Renal cortical epithelial cell (primary cell): ENCODE results near the gene RASGEF1B. TPM values are rescaled to one million over a fixed set of nuclear protein-coding genes. Genes with fewer than 3 reads are reported as not detected.
A peak's percentile ranks its signal among the peaks of the same experiment; 100 is the strongest.
"Not testable (repeated sequence)": the region's sequence is repeated elsewhere in the genome, so short reads cannot be mapped to it uniquely, and the experiment has no call there.

Source experiments
- DNase-seq: peaks from one replicate; pipeline ENCODE4 v3.0.0-alpha.2; 2011; ENCODE audit warnings: low read depth
- total RNA-seq: library from RNA; depleted of rRNA; stranded (reverse); fragments of >200 nt; gene quantifications from 2 replicates; pipeline ENCODE4 v1.2.3, GENCODE V29; 2014

RASGEF1B gene
- total RNA-seq, 1 donor from 2014 or later, result 14.3 TPM

DNA sequence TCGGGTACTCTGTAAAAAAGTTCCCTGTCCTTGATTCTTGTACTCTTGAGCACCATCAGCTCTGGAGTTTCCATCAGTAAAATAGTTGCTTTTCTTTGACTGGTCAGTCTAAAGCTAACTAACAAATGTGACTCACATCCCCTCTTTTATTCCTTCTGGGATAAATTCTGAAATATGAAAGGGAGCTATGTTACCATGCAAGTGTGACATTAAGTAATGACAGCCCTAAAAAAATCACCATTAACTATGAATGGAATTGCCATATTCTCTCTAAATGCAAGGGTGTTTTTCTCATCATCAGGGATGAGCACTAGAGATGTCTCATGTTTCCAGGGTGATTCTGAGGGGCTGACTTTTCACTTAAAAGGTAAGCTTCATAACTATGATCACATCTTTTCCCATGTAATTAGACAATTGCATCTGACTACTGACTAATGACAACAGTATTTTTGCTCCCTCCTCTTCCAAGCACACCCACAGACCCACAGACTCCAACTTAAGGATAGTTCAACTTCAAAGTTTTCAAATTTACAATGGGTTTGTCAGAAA, 26.9 kb upstream of the RASGEF1B start:
- DNase-seq, result no peak

DNA sequence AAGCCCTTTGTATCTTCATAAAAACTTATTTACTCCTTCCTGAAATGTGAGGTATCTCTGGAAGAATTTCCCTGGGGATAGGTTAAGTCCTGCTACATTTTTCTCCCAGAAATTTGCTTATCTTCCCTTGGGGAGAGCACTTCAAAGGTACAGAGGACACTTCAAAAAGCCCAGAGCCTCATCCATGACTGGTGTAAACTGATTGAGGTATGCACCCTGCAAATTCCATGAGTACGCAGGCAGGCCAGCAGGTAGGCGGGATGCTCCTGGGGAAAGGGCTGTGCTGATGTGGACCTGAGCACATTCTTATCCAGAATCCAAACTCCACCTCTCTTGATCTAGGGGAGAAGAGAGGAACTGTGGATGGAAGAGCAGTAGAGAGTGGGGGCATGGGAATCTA, 26.3 kb upstream of the RASGEF1B start:
- DNase-seq, result no peak

DNA sequence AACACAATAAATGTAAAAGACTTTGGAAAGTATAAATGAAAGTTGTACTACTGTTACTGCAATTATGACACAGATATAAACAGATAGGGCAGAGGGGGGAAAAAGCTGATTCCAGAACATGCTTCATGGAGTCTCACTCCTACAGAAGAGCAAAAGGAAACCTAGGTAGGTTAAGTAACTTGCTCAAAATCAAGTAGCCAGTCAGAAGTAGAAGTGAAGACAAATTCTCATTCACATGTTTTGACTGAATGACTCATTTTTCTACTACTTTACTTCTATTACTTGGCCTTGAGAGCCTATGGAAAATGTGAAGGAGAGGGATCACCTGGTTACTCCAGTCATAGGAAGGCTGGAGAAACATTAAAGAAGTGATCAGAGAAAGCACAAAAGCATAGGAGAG, 23.6 kb upstream of the RASGEF1B start:
- DNase-seq, result no peak

DNA sequence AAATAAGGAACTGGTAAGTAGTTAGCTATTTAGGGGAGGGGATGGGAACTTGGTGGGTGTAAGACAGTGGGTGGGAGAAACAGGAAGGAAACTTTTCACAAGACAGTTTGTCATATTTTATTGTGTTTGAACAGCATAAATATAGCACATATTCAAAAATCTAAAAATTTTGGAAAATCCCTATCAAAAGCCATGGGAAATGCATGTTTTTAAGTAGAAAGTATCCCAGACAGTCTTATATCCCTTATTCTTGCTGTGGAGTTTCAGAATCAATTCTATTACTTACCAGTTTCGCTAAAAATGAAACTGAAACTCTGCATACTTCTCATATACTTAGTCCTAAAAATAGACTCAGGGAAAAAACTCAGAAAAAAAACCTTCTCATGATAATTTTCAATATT, 22.3 kb upstream of the RASGEF1B start:
- DNase-seq, result no peak

DNA sequence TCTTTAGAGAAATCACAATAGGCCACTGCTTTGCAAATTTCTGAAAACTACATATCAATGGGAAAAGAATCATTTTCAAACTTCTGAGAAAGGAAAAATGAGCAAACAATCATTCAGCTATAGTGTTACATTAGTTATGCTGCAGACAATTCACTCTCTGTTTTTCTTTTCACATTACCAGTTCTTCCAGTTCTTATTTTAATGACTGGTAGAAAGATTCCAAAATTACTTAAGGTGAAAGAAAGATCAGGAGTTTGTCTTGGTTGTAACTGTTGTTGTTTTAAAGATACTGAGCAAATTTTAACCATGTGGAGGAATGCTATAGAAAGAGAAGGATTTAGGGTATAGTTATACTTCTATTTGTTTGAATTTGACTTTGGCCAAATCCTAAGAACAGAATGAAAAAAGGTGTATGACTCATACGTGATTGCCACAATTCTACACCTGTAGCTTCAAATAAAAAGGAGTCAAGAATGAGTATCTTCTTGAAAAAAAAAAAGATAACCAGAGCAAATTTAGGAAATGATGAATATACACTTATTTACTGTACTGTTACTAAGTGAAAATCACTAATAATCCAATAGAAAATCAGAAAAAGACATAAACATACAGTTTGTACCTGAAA, 21.0 kb upstream of the RASGEF1B start:
- no peak for DNase-seq

DNA sequence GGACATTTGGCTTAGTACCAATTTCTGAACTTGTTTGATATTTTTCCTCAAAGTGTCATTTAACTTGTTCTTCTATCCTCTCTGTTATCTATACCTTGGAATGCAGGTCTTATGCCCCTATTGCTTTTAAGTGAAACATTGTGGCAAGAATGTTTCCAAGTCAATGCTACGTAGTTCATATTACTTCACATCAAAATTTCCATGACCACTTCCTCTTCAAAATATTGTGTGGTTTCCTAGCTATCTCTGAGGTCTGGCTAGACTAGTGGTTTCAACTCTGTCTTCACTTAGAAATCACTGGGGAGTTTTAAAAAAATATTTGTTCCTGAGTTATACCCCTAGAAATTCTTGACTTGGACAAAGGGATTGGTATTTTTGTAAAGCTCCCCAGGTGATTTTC, 20.2 kb upstream of the RASGEF1B start:
- DNase-seq, result no peak

DNA sequence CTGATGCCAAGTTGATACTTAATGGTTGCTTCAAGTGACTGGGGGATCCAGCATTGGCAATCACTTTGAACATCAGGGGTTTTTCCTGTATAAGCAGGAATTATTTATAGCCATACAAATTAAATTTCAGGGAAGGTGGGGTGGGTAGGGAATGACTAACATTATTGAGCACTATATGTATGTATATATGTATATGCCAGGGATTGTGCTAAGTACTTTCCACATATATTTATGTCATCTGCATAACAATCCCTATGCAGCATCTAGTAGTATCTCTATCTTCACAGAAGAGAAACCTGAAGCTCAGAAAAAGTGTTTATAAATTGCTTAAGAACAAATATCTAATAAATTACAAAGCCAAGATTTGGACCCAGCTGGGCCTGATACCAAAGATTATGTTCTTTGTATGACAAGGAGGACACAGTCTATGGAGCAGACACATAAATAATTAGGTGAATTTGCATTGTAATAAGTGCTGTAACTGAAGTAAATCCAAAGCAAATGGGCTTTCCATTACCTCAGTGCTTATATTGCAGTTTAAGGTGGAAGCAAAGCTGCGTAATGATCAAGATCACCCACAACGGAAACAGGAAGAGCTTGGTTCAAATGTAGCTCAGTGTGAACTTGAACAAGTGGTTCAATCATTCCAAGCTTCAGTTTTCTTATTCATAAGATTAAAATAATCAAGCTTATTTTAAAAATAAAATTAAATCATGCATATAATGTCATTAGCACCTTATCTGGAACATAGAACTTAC, 18.9 kb upstream of the RASGEF1B start:
- DNase-seq, result no peak

DNA sequence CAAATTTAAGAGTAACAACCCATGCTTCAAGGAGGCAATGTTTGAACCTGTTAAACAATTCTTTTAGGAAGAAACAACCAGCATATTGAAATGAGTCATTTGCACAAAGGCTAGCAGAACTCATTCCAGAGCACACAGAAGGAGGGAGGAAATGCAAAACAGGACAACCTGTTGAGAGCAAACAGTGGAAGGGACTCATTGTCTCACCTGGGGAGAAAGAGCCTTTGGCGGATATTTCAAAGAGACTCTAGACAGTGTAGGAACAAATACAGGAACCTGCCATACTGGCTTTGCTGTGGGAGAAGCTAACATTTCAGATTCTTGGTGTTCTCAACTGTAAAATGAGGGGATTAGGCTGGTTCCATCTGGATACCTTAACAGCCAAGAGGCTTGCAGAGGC, 14.8 kb upstream of the RASGEF1B start:
- peak; percentile 28 for DNase-seq

DNA sequence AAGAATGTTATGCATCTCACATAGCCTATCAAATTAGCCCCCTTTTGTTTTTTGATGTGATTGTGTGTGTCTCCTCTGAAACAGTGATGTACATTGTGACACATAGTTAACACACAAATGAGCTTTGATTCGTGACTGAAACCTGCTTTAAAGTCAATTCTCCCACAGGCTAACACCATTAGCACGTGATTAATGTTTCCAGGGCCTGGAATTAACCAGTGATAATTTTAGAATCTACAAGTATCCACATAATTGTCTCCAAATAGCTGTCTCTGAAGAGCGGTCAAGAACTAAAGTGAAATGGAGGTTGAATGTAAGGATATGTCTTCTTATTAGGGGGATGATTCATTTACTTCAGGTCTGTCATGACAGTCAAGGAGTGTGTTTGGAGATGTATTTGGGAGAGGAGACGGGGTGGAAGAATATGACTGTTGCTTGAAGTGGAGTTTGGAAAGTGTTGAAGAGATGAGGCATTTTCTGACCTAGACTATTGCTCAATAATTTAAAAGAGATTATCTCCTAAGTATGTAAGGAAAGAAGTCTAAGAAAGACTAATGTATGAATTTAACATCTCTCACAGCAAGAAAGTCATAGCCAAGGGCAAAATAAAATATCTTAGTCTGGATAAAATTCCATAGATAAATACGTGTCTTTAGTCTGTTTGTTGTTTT, 13.7 kb upstream of the RASGEF1B start:
- no peak for DNase-seq

DNA sequence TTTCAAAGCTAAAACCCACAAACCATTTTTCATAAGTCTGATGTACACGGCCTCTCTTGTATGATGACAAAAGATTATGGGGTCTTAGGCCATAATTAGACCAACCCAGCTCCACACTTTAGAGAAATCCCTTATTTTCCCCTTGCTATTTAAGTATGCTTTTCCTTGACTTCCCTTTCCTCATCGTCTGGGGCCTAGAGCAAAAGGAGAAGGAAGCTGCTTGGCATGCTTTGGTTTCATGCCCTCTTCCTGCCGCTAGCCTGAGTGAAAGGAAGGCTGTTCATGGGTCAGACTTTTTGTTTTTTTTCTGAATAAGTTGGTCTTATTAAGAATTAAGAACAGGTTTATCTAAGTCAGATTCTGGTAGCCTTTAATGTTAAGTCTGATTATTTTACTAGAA, 10.6 kb upstream of the RASGEF1B start:
- DNase-seq, result no peak

DNA sequence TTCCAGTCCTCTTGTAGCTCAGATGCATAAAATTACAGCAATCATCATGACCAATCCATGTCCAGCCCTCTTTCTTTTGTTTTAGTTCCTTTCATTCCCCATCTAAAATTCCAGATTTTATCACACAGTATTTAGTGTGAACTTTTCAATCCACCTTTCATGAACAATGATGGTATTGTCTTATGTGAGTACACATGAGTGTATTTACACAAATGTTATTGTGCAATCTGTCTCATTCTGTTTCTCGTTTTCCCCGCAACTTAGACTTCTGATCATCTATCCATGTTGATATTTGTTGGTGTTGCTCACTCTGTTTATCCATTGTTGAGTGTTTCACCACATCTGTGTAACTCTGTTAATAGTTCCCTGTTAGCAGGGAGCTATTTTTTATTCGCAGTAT, 9.4 kb upstream of the RASGEF1B start:
- no peak for DNase-seq

DNA sequence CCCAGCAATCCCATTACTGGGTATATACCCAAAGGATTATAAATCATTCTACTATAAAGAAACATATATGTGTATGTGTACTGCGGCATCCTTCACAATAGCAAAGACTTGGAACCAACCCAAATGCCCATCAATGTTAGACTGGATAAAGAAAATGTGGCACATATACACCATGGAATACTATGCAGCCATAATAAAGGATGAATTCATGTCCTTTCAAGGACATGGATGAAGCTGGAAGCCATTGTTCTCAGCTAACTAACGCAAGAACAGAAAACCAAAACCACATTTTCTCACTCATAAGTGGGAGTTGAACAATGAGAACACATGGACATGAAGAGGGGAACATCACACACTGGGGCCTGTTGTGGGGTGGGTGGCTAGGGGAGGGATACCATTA, 7.9 kb upstream of the RASGEF1B start:
- not testable (repeated sequence) for DNase-seq

DNA sequence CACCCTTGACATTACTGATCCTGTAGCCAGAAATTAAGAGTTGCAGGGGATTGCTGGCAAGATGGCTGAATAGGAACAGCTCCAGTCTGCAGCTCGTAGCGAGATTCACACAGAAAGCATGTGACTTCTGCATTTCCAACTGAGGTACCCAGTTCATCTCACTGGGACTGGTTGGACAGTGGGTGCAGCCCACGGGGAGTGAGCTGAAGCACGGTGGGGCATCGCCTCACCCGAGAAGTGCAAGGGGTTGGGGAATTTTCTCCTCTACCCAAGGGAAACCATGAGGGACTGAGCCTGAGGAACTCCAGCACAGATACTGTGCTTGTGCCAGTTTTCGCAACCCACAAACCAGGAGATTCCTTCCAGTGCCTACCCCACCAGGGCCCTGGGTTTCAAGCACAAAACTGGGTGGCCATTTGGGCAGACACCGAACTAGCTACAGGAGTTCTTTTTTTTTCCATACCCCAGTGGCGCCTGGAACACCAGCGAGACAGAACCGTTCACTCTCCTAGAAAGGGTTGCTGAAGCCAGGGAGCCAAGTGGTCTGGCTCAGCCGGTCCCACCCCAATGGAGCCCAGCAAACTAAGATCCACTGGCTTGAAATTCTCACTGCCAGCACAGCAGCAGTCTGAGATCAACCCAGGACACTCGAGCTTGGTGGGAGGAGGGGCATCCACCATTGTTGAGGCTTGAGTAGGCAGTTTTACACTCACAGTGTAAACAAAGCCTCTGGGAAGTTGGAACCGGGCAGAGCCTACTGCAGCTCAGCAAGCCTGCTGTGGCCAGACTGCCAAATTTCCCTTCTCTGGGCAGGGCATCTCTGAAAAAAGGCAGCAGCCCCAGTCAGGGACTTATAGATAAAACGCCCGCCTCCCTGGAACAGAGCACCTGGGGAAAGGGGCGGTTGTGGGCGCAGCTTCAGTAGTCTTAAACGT, 1.9 kb upstream of the RASGEF1B start:
- peak; percentile 84 for DNase-seq

DNA sequence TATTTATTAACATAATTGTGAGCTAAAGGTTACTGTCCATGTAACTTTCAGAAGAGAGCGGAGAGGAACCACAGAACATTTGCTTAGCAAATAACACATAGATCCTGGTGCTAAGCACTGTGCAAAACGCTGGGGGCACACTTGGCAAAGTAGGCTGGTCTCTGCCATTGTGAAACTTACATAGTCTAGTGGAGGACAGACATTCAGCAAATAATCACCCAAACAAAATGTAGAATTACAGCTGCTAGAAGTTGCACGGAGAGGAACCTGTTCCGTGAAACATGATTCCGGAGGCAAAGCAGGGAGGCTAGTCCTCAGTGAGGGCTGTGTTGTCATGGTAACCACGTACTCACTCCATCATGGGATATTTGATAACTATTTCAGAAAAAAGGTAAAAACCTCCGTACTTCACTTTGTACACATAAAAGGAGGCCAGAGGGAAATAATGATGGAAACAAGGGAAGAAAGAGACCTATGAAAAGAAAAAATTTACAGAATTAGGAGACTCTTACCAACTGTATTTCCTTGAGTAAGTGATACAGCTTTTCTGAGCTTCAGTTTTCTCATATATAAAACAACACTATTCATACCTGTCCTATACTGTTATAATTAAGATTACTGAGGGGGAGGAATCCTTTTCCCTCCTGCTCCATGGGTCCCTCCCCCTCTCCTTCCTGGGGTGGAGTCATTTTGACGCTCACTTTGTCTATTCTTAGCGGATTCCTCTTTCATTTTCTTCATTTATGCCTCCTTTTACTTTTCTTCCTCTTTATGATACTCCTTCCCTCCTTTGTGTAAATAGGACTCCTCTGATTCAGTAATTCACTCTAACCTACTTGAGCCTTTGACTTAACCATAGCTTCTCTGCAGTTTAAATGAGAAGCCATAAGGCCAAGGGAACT, 825 bp upstream of the RASGEF1B start:
- no peak for DNase-seq

DNA sequence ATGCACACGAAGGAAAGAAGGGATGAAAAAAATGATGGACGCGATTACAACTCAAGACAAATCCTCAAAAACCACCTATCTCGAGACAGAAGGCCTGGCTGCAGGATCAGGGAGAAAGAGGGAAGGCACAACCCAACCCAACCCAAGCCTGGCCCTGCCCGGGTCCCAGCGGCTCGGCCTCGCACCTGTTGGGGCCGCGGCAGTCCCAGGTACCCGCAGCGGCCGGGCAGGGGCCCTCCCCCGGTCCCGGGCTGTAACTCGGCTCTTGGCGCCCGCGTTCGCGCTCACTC, 464 bp downstream of the RASGEF1B start:
- DNase-seq, result no peak

DNA sequence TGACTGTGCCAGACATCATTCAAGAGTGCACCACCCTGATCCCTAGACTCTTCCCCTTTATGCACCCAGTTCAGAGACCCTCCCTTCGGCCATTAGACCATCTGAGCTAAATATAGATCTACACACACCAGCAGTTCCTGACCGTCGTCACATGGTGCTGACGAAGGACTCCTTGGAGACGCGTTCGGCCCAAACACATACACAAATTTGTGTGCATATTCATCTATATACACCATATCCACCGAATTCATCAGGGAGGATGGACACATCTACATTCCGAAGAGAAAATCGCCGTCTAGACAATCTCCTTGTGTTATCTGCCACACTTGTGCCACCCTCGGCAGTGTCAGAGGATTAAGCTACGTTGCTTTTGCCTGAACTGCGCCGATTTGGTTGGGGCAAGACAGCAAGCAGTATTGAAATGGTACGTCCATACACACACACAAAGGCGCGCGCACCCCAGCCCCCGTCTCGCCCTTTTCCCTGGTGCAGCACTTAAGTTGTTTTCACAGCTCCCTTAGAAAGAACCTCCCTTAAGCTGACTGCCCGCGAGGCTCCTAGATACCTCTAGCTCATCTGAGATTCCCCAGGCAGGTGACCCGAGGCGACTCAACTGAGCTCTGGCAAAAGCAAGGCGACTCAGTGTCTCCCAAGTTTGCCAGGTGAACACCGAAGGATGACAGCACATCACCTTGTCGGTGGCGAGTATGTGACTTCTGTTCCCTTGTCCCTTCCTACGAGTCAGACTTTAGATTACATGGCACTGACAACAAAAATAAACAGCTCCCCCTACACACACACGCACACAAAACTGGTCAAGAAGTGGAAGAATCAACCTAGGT, 1.0 kb downstream of the RASGEF1B start:
- DNase-seq, result peak; percentile 50

DNA sequence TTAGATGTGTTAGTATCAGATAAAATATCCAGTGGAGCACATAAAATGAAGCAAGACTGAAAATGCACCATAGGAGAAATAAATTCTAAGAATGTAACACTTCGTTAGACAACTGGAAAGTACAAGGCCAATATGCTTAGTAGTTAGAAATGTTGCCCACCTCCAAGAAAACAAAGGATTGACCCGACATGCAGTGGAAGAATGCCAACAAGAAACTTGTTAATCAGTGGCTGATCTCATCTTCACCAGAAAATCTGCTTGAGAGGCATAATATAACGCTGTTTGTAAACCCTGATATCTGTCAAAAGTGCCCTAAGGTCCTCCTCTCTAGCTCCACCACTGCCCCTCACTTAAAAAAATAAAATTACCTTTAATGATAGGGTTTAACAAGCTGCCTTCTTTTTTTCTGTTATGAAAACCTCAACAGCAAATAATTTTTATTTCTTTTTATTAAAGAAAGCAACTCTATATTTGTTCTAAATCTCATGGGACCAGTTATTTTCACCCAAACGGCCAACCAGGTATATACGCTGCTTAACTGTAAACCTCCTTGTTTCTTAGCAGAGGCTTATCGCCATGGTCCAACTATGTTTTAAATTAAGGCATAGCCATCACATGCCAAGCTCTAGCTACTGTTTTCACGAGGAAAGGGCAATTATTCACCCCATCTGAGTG, 1.8 kb downstream of the RASGEF1B start:
- DNase-seq, result peak; percentile 79

DNA sequence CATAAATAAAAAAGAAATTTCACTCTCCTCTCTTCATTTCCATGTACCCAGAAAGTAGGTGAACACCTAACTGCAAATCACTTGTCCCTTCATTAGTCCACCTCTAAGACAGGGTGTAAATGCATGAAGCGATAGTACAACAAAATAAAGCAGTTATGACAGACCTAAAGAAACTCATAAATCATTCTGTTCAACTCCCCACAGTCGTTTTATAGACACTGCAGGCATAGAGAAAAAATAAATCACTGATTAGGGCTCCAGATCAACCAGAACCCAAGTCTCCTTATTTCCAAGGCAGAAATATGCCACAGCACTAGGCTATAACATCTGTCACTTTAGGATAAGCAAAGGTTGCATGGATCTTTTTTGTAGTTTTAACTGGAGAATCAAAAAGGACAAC, 3.0 kb downstream of the RASGEF1B start:
- DNase-seq, result no peak

DNA sequence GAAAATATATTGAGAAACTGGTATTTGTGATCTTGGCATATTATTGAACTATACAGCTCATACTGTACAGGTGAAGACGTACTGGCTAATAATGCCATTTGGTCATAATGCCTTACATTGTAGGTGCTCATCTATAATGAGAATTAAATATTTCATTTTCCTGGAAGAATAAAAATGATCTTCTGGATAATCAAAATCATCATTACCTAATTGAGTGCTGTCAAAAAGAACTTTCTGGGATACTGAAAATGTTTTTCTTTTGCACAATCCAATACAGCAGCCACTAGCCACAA, 4.1 kb downstream of the RASGEF1B start:
- DNase-seq, result no peak
